RPMI8226 (cell line): ENCODE results near the gene SORBS1.
A peak's percentile ranks its signal among the peaks of the same experiment; 100 is the strongest.

Experiments used
- DNase-seq: peaks from one replicate; pipeline ENCODE4 v3.0.0-alpha.2; 2015

The SORBS1 gene

DNA sequence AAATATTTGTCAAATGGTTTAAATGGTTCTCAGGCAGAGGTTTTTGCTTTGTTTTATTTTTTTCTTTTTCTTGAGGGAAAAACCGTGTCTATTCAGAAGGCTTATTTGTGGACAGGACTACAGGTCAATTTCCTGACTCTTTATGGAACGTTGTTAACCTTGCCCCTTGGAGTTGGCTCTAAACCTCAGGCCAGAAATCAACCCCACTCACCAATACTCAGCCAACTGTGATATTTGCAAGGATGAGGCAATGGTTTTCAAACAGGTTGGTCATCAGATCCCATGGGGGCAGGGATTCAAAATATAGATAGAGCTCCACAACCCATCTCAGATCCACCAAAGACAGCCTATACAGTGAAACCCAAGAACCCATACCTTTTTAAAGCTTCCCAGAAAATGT, 280.5 kb downstream of the SORBS1 start:
- no peak for DNase-seq

DNA sequence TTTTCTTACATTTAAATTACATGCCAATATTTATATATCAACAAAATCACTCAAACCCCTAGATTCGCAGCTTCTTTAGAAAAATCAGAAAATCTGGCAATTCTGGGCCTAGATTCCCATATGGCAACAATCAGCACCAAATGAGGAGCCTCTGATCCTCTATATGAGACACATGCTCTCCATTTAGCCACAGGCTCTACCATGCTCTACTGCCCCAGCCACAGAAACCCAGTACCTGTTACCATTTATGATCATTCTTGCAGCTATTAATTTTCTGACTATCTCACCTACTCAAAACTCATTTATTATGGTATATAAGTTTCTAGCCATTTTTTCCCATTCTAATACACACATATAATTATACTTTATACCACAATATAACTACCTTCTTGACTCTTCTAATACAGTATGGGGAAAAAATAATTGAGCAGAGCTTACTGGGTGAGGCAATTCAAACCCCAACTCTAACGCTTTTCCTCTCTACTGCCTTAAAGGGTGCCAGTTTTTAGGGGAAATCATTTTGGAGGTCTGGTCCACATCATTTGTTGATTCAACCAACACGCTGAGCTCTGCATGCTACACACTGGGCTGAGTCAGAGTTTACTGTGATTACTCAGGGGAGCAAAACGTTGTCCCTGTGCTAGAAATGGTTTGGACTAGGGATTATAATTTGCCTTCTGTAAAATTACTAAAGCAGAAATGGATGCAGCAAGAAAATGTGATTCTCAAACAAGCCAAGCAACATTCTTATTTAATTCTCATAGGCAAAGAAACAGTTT, 281.9 kb downstream of the SORBS1 start:
- DNase-seq, result no peak

DNA sequence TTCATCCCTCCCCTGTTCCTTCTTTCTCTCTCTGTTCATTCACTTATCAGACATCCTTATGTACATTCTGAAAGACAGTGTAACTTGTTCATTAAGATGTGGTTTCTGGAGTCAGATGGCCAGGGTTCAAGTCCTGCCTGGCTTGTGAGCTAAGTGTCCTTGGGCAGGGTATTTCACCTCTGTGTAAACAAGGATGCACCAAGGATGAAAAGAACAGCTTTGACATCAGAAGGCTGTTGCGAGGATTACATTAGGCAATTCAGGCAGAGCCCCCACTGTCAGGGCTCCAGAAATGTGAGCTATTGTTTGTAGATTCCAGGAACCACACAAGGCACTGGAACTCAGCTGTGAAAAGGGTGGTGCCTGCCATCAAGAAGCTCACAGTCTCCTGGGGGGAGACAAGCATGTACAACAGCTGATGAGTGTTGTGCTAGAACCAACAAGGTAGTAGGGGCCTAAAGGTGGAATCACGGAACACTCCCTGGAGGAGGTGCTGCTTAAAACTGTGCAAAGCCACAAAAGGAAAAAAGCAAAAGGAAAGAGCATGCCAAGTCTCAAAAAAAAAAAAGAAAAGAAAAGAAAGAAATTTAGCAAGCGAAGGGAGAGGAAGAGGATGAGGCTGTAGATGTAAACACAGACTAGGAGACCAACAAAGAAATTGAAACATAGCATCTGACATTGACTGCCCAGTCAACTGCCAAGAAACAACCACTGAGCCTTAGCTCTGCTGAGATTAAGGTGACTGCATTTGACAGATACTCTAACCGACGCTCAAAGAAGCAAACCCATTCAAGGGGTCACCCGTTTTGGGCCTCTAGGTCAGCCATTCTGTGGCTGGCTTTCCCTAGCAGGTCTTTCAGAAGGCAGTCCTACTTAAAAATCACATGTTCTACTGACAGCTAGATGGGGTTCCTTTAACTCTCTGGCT, 282.8 kb downstream of the SORBS1 start:
- no peak for DNase-seq

DNA sequence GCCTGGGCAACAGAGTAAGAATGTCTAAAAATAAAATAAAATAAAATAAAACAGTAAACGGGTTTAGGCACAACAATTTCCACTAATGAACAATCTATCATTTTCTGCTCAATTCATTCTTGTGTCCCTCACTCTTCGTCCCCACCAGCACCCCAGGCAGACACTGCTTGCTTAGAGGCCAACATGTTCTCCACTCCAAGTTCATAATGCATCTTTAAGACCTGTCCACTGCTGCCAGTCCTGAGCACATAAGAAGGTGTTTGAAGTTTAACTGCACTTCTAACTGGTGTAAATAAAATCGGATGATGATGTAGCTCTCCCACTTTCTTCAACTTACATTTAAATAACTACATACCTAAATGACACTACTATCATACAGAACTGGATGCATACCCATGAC, 283.6 kb downstream of the SORBS1 start:
- DNase-seq, result no peak

DNA sequence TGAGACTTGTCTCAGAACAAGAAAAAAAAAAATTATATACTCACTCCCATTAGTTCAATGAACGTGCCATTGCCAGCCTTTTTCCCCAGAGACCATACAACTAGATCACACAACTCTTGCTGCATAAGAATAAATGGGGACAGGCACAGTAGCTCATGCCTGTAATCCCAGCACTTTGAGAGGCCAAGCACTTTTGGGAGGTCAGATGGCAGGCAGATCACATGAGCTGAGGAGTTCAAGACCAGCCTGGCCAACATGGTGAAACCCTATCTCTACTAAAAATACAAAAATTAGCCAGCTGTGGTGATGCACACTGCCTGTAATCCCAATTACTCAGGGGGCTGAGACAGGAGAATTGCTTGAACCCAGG, 284.0 kb downstream of the SORBS1 start:
- DNase-seq, result no peak

DNA sequence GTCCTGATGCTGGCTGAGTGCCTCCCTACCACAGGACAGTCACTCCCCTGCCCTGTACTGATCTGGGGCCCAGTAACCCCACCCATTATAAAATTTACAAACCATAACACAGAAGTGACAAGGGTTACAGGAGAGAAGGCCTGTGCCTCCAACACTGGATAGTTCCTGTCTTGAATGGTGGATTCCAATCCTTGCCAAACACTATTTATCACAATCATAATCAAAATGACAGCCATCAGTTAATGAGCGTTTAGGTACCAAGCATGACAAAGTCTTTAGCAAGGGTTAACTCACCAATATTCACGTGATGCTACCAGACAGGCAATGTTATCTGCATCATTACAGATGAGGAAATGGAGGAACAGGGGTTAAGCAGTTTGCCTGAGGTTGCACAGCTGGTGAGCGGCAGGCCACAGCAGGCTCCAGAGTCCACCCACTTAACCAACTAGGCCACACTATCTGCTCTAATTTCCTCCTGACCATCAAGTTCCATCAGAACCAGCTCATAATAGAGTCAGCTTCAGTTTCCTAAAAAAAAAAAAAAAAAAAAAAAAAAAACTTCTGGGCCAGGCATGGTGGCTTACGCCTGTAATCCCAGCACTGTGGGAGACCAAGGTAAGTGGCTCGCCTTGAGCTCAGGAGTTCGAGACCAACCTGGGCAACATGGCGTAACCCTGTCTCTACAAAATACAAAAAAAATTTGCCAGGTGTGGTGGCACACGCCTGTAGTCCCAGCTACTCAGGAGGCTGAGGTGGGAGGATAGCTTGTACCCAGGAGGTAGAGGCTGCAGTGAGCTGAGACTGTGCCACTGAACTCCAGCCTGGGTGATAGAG, 284.6 kb downstream of the SORBS1 start:
- no peak for DNase-seq

DNA sequence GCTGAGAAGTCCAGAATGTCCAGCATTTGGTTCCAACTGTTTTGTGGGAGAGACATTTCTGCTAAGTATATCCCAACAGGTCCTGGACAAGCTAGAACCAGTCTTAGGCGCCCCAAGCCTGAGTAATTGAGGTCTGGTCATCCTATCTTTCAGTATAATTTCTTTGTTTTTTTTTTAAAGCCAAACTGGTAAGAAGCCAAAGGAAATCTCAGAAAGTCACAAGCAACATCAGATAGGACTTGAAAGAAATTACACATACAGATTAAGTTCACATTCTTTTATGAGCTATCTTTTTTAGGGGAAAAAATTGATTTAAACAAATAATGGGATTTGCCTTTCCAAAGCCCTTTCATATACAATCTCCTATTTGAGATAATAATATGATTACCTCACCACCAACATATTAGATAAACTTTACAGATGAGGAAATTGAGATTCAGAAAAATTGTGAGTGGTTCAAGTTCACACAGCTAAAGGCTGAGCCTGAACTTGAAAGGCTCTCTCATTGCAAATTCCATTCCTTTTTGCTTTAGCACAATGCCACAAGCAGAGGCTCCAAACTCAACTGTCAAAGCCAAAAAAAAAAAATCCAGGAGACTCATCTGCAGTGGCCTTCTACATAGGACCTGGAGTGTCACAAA, 285.3 kb downstream of the SORBS1 start:
- no peak for DNase-seq

DNA sequence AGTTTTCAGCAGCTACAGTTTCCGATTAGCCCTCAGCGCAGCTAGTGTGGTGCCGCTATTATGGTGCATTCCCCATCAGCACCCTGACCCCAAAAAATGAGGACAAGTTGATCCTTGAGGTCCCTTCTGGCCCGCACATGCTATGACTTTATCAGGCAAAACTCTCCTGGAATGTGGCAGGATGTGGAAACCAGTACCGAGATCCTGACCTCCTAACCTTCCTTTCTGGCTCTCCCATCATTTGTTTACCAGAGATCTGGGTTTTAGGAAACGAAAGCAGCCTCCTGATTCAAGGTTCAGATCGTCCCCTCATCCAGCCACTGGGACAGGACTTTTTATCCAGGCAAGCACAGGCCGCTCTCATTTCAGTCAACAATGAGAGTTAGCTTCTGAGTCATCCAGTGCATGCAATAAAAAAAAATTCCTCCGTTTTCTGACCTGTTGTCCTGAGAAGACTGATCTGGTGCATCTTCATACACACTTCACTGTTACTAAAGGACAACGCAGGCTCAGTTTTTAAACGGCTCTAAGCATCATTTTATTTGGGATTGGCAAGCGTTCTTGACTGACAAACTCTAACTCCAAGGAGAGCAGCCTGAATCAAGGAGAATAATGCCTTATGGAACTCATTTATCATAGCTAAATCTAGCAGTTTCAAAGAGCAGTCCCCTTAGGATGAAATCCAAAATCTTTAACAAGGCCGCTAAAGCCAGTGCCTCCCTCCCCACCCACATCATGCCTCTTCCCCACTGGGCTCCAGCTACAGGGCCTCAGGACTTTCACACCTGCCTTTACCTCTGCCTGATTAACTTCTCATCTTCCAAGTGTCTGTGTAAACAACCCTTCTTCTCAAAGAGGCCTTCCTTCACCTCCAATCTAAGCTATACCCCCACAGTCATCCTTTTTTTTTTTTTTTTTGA, 287.5 kb downstream of the SORBS1 start:
- DNase-seq, result no peak

DNA sequence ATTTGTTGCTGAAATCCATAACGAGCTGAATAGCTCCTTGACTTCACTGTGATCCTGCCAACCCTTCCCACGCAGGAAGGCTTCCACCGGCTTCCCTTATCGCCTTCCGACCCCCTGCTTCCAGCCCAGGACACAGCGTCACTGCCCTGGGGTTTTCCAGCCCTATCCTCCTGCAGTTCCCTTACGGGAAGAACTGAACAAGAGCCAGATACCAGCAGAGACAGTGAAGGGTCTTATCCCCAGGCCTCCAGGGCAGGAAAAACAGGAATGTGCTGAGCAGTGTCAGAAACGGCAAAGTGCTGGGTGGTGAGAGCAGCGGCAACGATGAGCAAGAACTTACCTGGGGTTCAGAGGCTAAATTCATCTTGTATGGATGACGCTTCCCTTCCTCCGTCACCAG, 292.7 kb downstream of the SORBS1 start:
- no peak for DNase-seq

DNA sequence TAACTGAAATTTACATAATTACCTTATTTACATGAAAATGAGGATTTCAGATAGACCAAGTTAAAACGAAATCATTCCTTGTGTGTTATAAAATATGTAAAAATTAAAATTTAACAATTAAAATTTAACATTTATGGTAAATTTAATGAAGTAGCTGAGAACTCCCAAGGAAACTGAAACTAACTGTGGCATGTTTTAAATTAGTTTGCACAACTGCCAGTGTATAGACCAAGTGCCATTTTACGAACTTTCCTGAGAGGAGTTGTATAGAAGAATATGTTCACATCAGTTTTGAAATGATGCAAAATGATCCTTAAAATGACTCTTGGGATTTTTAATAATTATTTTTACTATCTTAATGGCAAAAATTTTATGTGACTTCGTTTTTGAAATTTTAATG, 293.9 kb downstream of the SORBS1 start:
- no peak for DNase-seq

DNA sequence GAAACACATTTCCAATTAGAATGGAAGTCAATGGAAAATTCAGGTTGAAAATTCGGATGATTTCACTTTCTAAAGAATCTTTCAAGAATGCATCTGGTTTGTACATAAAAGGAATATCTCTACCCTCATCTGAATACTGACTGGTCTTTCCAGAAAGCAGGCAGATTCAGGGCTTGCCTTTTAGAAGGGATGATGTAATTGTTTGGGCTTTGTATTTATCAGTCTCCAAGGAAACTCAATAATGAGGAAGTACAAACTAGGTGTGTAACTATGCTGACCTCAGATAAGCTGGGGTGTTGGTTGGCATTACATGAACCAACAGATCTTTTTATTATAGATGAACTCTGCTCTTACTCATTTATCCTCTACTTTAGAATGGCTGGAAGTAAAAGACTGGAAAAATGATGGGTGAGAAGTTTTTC, 294.5 kb downstream of the SORBS1 start:
- peak; percentile 50 for DNase-seq

DNA sequence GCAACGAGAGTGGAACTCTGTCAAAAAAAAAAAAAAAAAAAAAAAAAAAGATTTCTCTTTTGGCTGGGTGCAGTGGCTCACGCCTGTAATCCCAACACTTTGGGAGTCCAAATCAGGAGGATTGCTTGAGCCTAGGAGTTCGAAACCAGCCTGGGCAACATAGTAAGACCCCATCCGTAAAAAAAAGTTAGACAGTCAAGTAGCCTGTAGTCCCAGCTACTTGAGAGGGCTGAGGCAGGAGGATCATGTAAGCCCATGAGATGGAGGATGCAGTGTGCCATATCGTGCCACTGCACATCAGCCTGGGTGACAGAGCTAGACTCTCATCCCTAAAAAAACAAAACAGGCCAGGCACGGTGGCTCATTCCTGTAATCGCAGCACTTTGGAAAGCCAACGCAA, 295.6 kb downstream of the SORBS1 start:
- no peak for DNase-seq

DNA sequence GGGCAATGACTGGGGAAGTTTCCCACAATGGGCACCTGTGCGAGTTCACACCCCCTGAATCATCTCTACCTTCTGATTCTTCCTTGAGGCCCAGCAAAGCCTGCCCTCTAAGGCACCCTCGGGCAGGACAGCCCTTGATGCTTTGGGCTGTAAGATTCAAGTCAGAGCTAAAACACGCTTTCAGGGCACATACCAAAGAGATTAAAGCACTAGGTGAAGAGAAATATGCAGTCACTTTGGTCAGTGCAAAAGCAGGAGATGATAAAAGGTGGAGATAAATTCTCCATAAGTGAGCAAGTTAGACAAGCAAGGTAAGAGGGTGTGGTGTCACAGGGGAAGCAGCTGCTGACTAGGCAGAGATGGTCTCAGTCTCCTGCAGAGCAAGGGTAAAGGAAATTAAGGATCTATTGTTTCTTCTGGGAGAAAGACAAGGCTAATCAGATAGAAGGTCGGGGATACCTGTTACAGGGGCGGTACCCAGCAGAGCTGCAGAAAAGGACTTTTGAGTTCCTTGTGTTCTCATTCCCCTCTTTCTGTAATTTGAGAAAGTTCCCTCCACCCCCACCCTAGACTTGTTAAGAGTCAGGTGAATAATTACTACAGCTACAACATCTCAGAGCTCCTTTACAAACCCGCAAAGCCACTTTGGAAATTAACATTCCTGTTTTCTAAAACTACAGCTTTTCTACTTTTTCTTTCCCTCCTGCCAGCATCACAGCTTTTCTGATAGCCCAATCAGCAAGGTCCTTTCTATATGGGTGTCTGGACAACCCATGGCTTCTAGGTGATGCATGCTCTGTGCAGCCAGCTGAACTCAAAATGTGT, 296.7 kb downstream of the SORBS1 start:
- no peak for DNase-seq

DNA sequence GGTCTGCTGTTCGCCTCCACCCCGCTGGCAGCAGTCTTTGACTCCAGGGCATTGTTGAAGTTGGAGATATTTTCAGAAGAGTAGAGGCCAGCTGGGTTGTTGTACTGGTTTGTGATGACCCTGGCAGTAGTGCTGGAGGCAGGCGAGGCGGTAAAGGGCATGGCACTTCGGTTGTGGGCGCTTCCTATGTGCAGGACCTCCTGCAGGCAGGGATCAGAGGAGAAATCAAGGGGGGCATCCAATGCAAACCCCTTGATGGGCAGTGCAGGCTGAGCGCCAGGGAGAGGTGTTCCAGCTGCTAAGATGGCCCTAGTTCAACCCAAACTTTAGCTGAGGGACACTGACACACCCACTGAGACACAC, 297.3 kb downstream of the SORBS1 start:
- no peak for DNase-seq

DNA sequence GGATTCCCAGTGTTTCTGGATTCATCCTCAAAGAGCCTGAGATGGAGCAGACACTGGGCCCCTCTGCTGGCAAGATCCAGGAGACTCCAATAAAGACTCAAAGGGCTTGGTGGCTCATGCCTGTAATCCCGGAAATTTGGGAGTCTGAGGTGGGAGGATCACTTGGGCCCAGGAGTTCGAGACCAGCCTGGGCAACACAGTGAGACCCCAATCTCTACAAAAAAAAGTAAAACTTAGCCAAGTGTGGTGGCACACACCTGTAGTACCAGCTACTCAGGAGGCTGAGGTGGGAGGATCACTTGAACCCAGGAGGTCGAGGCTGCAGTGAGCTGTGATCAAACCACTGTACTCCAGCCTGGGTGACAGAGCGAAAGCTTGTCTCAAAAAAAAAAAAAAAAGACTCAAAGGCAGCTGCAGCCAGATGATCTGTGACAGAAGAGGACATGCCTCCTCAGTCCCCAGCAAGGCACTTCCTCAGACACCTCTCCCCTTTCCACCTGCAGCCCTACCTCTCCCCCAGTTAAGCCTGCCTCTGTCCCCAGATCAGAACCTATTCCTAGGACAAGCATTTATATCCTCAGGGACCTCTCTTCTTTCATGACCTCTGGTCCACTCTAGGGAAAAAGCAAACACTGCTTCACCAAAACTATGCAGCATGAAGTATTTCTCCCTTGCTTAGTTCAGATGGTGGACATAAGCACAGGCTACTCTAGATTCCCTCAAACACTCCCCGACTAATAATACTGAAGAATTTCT, 298.2 kb downstream of the SORBS1 start:
- DNase-seq, result no peak

DNA sequence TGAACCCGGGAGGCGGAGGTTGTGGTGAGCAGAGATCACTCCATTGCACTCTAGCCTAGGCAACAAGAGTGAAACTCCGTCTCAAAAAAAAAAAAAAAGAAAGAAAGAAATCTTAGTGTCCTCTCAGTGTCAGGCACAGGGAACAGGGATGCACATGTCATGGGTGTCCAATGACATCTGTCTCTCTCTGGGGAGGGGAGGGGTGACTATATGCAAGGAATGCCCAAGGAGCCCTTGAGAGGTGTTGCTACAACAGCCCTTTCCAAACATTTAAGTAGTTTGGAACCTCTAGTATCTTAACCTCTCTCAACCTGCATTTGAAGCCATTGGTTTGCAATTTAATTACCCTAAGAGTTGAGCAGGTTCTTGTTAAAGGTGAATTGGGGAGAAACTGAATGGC, 299.2 kb downstream of the SORBS1 start:
- DNase-seq, result no peak
